ENCODE results near the gene HCFC1R1.

The HCFC1R1 gene

DNA sequence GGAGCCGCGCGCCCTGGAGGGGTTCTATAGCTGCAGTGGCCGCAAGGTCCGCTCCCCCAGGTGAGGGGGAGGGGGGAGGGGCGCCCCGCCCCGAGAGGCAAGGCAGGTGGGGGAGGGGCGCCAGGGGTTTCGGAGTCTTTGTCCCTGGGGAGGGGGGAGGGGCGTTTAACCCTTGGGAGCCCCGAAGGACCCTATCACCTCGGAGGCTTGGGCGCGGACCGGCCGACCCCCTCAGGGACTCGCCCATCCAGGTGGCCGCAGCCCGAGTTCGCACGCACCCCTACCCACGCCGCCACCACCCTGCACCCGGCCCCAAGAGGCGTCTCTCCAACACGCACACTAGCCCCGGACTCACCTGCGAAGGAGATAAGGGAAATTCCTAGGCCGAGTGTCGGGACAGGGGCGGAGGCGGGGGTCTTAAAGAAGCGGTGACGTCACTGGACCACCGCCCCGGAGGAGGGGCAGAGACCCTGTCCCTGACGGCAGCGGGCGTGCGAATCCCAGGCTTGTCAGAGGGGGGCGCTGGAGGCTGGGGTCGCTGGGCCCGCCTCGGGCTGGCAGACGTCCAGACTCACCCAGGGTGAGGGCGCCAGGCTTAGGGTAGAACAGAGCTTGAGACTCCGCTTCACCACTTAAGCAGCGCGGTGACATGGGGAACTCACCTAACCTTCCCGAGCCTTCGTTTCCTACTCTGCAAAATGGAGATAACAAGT is 5.8 kb downstream of the HCFC1R1 start, which contains the start of gene CLDN6:
CLDN6 (minus strand) TSS at position 390 of the 713 bp plus-strand sequence. CDS start 2,162 bp downstream, outside the sequence.
- FAIRE-seq = no peak

- no peak for FAIRE-seq
Observed at GRCh38 chr16:3017344-3017743, 6.4 kb downstream of the HCFC1R1 start.

GRCh38 chr16:3015865-3016521 is 7.7 kb downstream of the HCFC1R1 start:
- no peak for FAIRE-seq

DNA sequence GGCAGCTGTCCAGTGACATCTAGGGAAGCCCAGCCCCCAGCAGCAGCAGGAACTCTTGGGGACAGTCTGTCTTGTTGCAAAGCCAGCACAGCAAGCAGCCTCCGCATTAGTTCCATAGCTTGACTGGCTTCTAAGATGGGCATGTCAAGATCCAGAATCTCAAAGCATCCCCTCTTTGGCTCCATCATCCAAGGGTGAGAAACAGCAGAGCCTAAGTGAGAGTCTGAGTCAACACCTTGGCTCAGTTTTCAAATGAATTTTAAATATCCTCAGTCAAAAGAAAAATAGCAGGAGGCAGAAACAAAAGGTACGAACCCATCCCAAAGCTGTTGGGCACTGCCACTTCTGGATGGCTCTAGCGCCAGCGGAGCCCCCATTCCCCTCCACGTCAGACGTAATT is 8.8 kb downstream of the HCFC1R1 start:
- FAIRE-seq = no peak

- no peak for FAIRE-seq
Observed at GRCh38 chr16:3013998-3014690, 9.6 kb downstream of the HCFC1R1 start.

- no peak for FAIRE-seq
Observed at GRCh38 chr16:3013491-3013951, 10.2 kb downstream of the HCFC1R1 start.

- FAIRE-seq = no peak
Observed at GRCh38 chr16:3012828-3013420, 10.8 kb downstream of the HCFC1R1 start, which contains the start of gene CLDN9. TSS of gene CLDN9 (plus strand) at chr16:3012923. CDS start at chr16:3013363, 440 bp downstream.

DNA sequence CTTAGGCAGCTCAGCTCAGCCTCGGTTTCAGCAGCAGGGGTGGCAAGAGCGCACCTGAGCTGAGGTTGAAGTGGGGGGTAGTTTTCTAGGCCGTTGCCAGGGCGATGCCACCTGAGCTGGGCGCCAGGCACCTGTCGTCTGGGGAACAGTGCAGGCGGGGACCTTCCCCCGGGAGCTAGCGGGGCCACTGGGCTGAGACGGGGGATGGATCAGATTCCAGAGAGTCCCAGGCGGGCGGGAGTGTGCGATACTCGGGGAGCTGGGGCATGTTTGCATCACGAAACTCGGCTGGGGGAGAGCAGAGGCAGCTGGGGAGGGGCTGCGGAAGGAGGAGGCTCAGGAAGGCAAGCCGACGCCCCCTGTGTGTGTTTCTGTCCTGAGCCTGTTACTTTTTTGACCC is 11.5 kb downstream of the HCFC1R1 start:
- no peak for FAIRE-seq

DNA sequence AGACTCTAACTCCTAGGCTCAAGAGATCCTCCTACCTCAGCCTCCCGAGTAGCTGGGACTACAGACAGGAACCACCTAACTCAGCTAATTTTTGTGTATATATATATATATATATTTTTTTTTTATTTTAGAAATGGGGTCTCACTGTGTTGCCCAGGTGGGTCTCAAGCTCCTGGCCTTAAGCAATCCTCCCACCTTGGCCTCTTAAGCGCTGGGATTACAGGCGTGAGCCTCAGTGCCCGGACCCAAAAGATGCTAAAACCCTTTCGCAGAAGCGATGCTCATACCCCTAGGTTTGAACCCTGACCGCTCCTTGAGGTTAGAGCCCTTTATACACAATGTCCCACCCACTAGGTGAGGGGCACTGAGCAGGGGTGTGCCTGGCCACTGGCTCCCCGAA is 13.2 kb downstream of the HCFC1R1 start:
- FAIRE-seq = no peak

DNA sequence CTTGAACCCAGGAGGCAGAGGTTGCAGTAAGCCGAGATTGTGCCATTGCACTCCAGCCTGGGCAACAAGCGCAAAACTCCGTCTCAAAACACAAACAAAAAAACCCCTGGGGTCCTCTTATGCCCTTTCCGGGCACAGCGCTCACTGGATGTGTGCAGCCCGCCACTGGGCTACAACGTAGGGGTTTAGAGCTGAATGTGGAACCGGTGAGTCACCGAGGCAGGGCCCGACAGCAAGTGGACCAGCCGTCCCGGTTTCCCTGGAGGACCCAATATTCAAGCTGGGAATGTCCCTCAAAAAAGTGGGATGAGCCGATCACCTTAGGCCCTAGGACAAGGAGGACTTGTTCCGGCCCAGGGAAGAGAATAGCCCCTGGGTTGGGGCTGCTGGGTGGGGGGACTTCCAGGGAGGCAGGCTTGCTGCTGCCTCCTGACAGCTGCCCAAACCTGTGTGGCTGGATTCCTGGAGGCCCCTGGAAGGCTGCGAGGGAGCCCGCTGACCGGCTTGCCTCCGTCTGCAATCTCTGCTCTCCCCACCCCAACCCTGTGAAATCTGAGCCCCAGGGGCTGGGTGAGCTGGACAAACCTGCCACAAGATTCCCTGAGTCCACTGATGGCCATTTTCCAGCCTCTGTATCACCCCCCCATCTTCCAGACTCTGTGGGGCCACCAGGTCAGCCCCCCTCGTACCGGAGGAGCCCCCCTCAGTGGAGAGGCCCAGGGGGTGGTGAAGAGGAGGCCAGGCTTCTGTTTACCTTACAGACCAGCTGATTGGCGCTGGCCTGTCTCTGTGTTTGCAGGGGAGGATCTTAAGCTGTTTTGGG is 14.0 kb downstream of the HCFC1R1 start:
- no peak for FAIRE-seq

- no peak for FAIRE-seq
Observed at GRCh38 chr16:3008690-3009037, 15.1 kb downstream of the HCFC1R1 start.

GRCh38 chr16:3007957-3008689 is 15.6 kb downstream of the HCFC1R1 start:
- FAIRE-seq = no peak

DNA sequence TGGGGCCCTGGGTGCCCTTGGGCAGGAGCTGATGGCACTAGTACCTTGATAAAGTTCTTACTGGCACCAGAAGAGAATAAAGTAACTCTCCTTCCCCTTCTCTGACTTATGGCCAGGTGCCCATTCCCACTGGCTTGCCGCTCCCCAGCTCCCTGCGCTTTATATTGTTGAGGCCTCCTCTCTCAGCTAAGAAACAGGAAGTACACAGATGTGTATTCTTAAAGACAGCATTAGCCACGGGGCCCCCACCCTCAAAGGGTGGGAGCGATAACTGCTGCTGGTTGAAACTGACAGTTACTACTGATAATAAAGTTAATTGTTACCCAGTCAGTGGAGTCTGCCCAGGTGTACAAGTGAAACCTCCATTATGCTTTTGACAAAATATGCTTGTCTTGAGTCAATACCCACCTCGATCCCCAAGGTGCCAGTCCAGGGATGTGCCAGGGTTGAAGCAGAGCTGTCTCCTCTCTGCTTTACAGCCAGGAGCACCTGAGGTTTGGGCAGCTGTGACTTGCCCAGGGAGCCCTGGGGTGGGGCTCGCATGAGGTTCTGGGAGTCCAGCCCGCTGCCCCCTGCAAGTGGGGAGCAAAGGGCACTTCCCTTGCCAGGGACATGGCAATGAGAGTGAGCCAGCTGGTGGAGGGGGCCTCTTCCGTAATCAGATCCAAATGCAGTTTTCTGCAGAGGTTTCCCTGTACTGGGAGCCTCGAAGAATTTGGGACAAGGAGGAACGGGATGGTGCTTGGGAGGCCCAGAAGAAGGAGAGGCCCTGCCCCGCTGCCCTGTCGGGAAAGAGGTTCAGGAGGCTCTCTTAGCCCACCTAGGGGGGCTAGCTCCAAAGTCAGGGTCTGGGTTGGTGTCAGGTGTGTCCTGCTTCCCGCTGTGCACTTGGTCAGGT is 16.4 kb downstream of the HCFC1R1 start:
- FAIRE-seq = no peak

- no peak for FAIRE-seq
Observed at GRCh38 chr16:3004781-3005284, 18.9 kb downstream of the HCFC1R1 start.

GRCh38 chr16:3004319-3004718 is 19.4 kb downstream of the HCFC1R1 start:
- no peak for FAIRE-seq

DNA sequence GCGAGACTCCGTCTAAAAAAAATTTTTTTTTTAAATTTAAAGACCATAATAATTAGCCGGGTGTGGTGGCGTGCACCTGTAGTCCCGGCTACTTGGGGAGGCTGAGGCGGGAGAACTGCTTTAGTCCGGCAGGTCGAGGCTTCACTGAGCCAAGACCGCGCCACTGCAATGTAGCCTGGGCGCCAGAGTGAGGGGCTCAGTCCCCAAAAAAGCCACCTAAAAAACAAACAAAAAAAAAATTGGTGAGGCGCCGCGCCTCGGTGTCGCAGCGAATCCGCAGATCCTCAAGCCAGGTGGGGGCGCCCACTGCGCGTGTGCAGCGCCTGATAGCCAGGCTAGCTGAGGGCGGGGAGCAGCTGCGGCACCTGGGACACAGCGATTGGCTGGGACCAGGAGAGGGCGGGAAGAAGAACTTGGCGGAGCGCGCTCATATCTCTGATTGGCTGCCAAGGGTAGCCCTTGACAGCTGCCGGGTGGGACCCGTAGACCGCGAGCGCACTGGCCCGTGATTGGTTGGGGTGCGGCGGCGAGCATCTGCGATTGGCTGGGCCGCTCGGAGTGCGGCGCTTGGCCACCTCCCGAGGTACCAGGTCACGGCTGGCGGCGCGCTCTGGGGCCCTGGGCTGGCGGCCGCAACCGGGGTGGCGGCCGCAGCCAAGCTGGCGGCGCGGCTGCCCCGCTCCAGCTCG is 20.0 kb downstream of the HCFC1R1 start:
- FAIRE-seq = no peak

- FAIRE-seq = no peak
Observed at GRCh38 chr16:3001316-3001715, 22.4 kb downstream of the HCFC1R1 start.

- FAIRE-seq = no peak
Observed at GRCh38 chr16:3000540-3000939, 23.2 kb downstream of the HCFC1R1 start.

DNA sequence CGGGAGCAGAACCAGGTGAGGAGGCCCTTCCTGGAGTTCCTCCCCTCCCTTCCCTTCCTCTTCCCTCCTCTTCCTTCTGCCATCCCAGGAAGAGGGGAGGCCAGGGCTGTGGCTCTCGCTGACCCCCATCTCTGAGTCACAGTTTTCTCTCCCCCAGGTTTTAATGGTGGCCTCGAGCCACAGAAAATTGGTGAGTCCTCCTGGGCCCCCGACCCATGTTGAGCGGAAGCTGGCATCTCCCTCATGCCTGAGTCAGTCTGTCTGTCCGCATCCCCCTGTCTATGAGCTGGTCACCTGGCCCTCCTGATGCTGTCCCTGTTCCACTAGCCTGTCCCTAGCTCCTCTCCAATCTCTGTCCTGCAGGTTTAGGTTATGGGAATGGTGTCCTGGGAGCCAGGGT is 23.8 kb downstream of the HCFC1R1 start:
- no peak for FAIRE-seq

- FAIRE-seq = no peak
Observed at GRCh38 chr16:2996298-2996697, 27.4 kb downstream of the HCFC1R1 start.
